ENCODE results near the gene MINDY4. TPM values are rescaled to one million over a fixed set of nuclear protein-coding genes. Genes with fewer than 3 reads are reported as not detected.

MINDY4 gene
- total and polyA plus RNA-seq, 4 experiments from 2014 or later, result 0.23 to 1.5 (median 1.1) TPM

GRCh38 chr7:30812676-30813075, 41.5 kb downstream of the MINDY4 start:
- H3K36me3 Mint-ChIP-seq, result no peaks in the 10 kb centered on the region
- POLR2A ChIA-PET (ENCODE audit: partially characterized antibody), result no interaction called here
- H3K27ac ChIP-seq (ENCODE audit: low read depth, low read length), result no peak overlapping the region
- H3K4me3 Mint-ChIP-seq, result no peak overlapping the region
- intact Hi-C loops (cut with micrococcal nuclease), result no loop called here
- no peaks in the 10 kb centered on the region for H3K27me3 Mint-ChIP-seq
- peaks cover 0 to 2% (median 0%) of the 10 kb centered on the region in 8 donors for H3K9me3 Mint-ChIP-seq
- CTCF ChIA-PET (ENCODE audit: partially characterized antibody), result no interaction called here
- no peaks in the 10 kb centered on the region for H3K4me1 Mint-ChIP-seq
- DNase-seq, result no peak
- H3K27me3 ChIP-seq (ENCODE audit: insufficient read depth, low read length), result no peaks in the 10 kb centered on the region
- no peaks in the 10 kb centered on the region for H3K4me1 ChIP-seq (ENCODE audit: insufficient read depth, low read length)
- H3K4me3 ChIP-seq (ENCODE audit: low read length in 2 of 2), result no peak overlapping the region
- H3K27ac Mint-ChIP-seq, result no peak overlapping the region
- no peaks in the 10 kb centered on the region for H3K36me3 ChIP-seq (ENCODE audit: insufficient read depth, low read length)
- no peaks in the 10 kb centered on the region for H3K9me3 ChIP-seq (ENCODE audit: control insufficient read depth in 1 of 2, low read length in 2 of 2)

DNA sequence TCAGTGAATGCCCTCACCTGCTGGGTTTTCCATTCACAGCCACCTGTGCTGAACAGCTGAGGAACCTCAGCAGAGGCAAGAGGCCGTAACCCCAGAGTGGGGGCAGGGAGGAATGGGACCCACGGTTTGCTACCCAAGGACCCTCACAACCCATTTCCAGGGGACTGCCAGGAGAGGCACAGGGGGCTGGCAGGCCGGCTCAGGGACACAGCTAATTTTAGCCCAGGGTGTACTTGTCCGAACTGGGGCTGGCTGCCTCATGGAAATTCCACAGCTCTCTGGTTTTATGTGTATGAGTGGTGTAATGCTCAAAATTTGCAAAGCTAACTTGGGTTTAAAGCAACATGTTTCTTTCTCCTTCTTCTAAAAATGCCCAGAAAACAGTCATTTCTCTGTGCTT, 42.2 kb downstream of the MINDY4 start:
- ChIA-PET CTCF (ENCODE audit: partially characterized antibody) (no interaction called here), POLR2A (ENCODE audit: partially characterized antibody) (no interaction called here)
- H3K27me3 Mint-ChIP-seq, result no peaks in the 10 kb centered on the region
- H3K4me3 ChIP-seq (ENCODE audit: low read length in 2 of 2), result no peak overlapping the region
- H3K4me1 Mint-ChIP-seq, result no peaks in the 10 kb centered on the region
- H3K9me3 ChIP-seq (ENCODE audit: control insufficient read depth in 1 of 2, low read length in 2 of 2), result no peaks in the 10 kb centered on the region
- H3K4me1 ChIP-seq (ENCODE audit: insufficient read depth, low read length), result no peaks in the 10 kb centered on the region
- no peak overlapping the region for H3K27ac ChIP-seq (ENCODE audit: low read depth, low read length)
- H3K4me3 Mint-ChIP-seq, result no peak overlapping the region
- no peak overlapping the region for H3K27ac Mint-ChIP-seq
- DNase-seq, result no peak
- no peaks in the 10 kb centered on the region for H3K36me3 ChIP-seq (ENCODE audit: insufficient read depth, low read length)
- H3K9me3 Mint-ChIP-seq, result peaks cover 0 to 2% (median 0%) of the 10 kb centered on the region in 8 donors
- intact Hi-C loops (cut with micrococcal nuclease), result no loop called here
- H3K36me3 Mint-ChIP-seq, result no peaks in the 10 kb centered on the region
- H3K27me3 ChIP-seq (ENCODE audit: insufficient read depth, low read length), result no peaks in the 10 kb centered on the region

- Histone ChIP-seq H3K27ac (ENCODE audit: low read depth, low read length) (no peak overlapping the region), H3K36me3 (ENCODE audit: insufficient read depth, low read length) (no peaks in the 10 kb centered on the region), H3K27me3 (ENCODE audit: insufficient read depth, low read length) (no peaks in the 10 kb centered on the region), H3K9me3 (ENCODE audit: control insufficient read depth in 1 of 2, low read length in 2 of 2) (no peaks in the 10 kb centered on the region), H3K4me3 (ENCODE audit: low read length in 2 of 2) (no peak overlapping the region), H3K4me1 (ENCODE audit: insufficient read depth, low read length) (no peaks in the 10 kb centered on the region)
- CTCF ChIA-PET (ENCODE audit: partially characterized antibody), result no interaction called here
- peaks cover 0 to 2% (median 0%) of the 10 kb centered on the region in 8 donors for H3K9me3 Mint-ChIP-seq
- H3K27me3 Mint-ChIP-seq, result no peaks in the 10 kb centered on the region
- no peak for DNase-seq
- H3K27ac Mint-ChIP-seq, result no peak overlapping the region
- POLR2A ChIA-PET (ENCODE audit: partially characterized antibody), result no interaction called here
- H3K4me1 Mint-ChIP-seq, result no peaks in the 10 kb centered on the region
- intact Hi-C loops (cut with micrococcal nuclease), result no loop called here
- no peaks in the 10 kb centered on the region for H3K36me3 Mint-ChIP-seq
- no peak overlapping the region for H3K4me3 Mint-ChIP-seq
Measured at GRCh38 chr7:30814700-30815387, 43.6 kb downstream of the MINDY4 start.

DNA sequence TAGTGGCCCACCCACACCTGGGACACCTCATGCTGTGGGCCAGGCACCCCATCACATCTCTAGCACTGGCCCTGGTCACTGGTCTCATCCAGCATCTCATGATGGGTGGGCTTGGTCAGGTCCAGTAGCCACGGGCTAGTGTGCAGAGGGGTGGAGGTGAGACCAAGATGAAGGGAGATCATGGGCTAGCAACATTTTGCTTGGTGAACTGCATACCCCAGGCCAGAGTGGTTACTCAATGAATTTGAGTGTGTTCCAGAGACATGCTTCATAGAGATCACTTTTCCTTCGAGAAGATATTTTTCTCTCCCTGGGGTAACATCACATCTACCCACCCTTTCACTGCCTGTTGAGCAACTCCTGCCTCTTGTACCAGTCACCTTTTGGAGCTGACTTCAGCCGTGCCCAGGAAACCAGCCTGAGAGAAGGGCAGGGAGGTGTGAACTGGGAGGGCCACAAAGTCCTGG, 44.2 kb downstream of the MINDY4 start:
- no peak overlapping the region for H3K4me3 ChIP-seq (ENCODE audit: low read length in 2 of 2)
- H3K4me3 Mint-ChIP-seq, result no peak overlapping the region
- H3K27ac Mint-ChIP-seq, result no peak overlapping the region
- DNase-seq, result no peak
- peaks cover 0 to 2% (median 0%) of the 10 kb centered on the region in 8 donors for H3K9me3 Mint-ChIP-seq
- H3K27me3 Mint-ChIP-seq, result no peaks in the 10 kb centered on the region
- ChIA-PET CTCF (ENCODE audit: partially characterized antibody) (no interaction called here), POLR2A (ENCODE audit: partially characterized antibody) (no interaction called here)
- no peaks in the 10 kb centered on the region for H3K4me1 ChIP-seq (ENCODE audit: insufficient read depth, low read length)
- H3K4me1 Mint-ChIP-seq, result no peaks in the 10 kb centered on the region
- no peaks in the 10 kb centered on the region for H3K27me3 ChIP-seq (ENCODE audit: insufficient read depth, low read length)
- intact Hi-C loops (cut with micrococcal nuclease), result no loop called here
- H3K36me3 ChIP-seq (ENCODE audit: insufficient read depth, low read length), result no peaks in the 10 kb centered on the region
- H3K27ac ChIP-seq (ENCODE audit: low read depth, low read length), result no peak overlapping the region
- H3K36me3 Mint-ChIP-seq, result no peaks in the 10 kb centered on the region
- no peaks in the 10 kb centered on the region for H3K9me3 ChIP-seq (ENCODE audit: control insufficient read depth in 1 of 2, low read length in 2 of 2)

GRCh38 chr7:30815951-30816644, 44.9 kb downstream of the MINDY4 start:
- Histone ChIP-seq H3K27me3 (ENCODE audit: insufficient read depth, low read length) (no peaks in the 10 kb centered on the region), H3K27ac (ENCODE audit: low read depth, low read length) (no peak overlapping the region), H3K4me3 (ENCODE audit: low read length in 2 of 2) (no peak overlapping the region), H3K9me3 (ENCODE audit: control insufficient read depth in 1 of 2, low read length in 2 of 2) (no peaks in the 10 kb centered on the region), H3K36me3 (ENCODE audit: insufficient read depth, low read length) (no peaks in the 10 kb centered on the region), H3K4me1 (ENCODE audit: insufficient read depth, low read length) (no peaks in the 10 kb centered on the region)
- CTCF ChIA-PET (ENCODE audit: partially characterized antibody), result no interaction called here
- H3K27ac Mint-ChIP-seq, result no peak overlapping the region
- no peaks in the 10 kb centered on the region for H3K36me3 Mint-ChIP-seq
- POLR2A ChIA-PET (ENCODE audit: partially characterized antibody), result no interaction called here
- peaks cover 0 to 2% (median 0%) of the 10 kb centered on the region in 8 donors for H3K9me3 Mint-ChIP-seq
- DNase-seq, result no peak
- H3K4me3 Mint-ChIP-seq, result no peak overlapping the region
- intact Hi-C loops (cut with micrococcal nuclease), result no loop called here
- no peaks in the 10 kb centered on the region for H3K4me1 Mint-ChIP-seq
- no peaks in the 10 kb centered on the region for H3K27me3 Mint-ChIP-seq

DNA sequence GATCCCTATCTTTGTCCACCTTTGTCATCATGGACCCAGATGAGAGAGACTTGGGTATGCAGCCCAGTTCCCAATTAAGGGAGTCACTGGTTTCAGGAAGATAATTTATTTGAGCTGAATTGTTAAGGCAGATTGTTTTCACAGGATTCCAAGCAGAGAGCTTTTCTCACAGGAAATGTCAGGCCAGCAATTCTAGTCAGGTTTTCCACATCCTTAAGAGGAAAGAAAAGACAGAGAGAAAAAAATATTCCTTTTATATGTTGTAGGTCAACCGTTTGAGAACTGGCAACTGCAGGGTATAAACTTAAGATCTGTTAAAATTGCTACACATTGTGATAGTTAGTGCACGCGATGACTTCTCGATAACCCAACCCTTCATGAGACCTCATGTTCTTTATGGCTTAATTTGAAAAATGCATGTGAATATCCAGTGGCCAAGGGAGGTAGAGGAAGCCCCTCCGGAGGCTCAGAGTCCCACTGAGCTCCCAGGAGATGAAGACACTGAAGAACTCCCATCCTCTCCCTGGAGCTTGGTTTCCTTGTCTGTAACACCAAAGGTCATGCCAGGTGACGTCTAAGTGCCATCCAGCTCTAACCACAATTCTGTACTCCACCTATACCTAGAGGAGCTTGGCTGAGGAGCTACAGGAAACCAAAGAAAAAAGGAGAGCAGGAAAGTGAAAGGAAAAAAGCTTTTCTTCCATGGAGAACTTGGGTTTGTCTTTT, 45.6 kb downstream of the MINDY4 start:
- peaks cover 0 to 2% (median 0%) of the 10 kb centered on the region in 8 donors for H3K9me3 Mint-ChIP-seq
- H3K4me3 ChIP-seq (ENCODE audit: low read length in 2 of 2), result no peak overlapping the region
- H3K4me1 ChIP-seq (ENCODE audit: insufficient read depth, low read length), result no peaks in the 10 kb centered on the region
- POLR2A ChIA-PET (ENCODE audit: partially characterized antibody), result no interaction called here
- no peak for DNase-seq
- no peaks in the 10 kb centered on the region for H3K9me3 ChIP-seq (ENCODE audit: control insufficient read depth in 1 of 2, low read length in 2 of 2)
- no peaks in the 10 kb centered on the region for H3K27me3 ChIP-seq (ENCODE audit: insufficient read depth, low read length)
- no peaks in the 10 kb centered on the region for H3K36me3 ChIP-seq (ENCODE audit: insufficient read depth, low read length)
- no peak overlapping the region for H3K27ac Mint-ChIP-seq
- CTCF ChIA-PET (ENCODE audit: partially characterized antibody), result interaction anchor here (0.7 kb wide), 1 partner anchor 171 kb away, joined by 4 read pairs; no protein-coding TSS in a partner anchor
- intact Hi-C loops (cut with micrococcal nuclease), result no loop called here
- no peaks in the 10 kb centered on the region for H3K27me3 Mint-ChIP-seq
- no peak overlapping the region for H3K27ac ChIP-seq (ENCODE audit: low read depth, low read length)
- H3K4me3 Mint-ChIP-seq, result no peak overlapping the region
- no peaks in the 10 kb centered on the region for H3K4me1 Mint-ChIP-seq
- H3K36me3 Mint-ChIP-seq, result no peaks in the 10 kb centered on the region

- ChIA-PET CTCF (ENCODE audit: partially characterized antibody) (interaction anchor here (0.7 kb wide), 1 partner anchor 171 kb away, joined by 4 read pairs; no protein-coding TSS in a partner anchor), POLR2A (ENCODE audit: partially characterized antibody) (no interaction called here)
- H3K27me3 Mint-ChIP-seq, result no peaks in the 10 kb centered on the region
- Histone ChIP-seq H3K27me3 (ENCODE audit: insufficient read depth, low read length) (no peaks in the 10 kb centered on the region), H3K9me3 (ENCODE audit: control insufficient read depth in 1 of 2, low read length in 2 of 2) (no peaks in the 10 kb centered on the region), H3K27ac (ENCODE audit: low read depth, low read length) (no peak overlapping the region), H3K4me1 (ENCODE audit: insufficient read depth, low read length) (no peaks in the 10 kb centered on the region), H3K4me3 (ENCODE audit: low read length in 2 of 2) (no peak overlapping the region), H3K36me3 (ENCODE audit: insufficient read depth, low read length) (no peaks in the 10 kb centered on the region)
- no peak for DNase-seq
- no peaks in the 10 kb centered on the region for H3K36me3 Mint-ChIP-seq
- no peak overlapping the region for H3K27ac Mint-ChIP-seq
- peaks cover 0 to 2% (median 0%) of the 10 kb centered on the region in 8 donors for H3K9me3 Mint-ChIP-seq
- intact Hi-C loops (cut with micrococcal nuclease), result no loop called here
- H3K4me1 Mint-ChIP-seq, result no peaks in the 10 kb centered on the region
- no peak overlapping the region for H3K4me3 Mint-ChIP-seq
Measured at GRCh38 chr7:30817371-30817767, 46.2 kb downstream of the MINDY4 start.
